ENCODE data around the gene SLC27A4. TPM values are rescaled to one million over a fixed set of nuclear protein-coding genes. Genes with fewer than 3 reads are reported as not detected.

SLC27A4 gene
- total RNA-seq, 4 donors from 2014 or later, result 52.0 to 78.1 (median 63.0) TPM

- no peak for DNase-seq (ENCODE audit: low spot score in 2 of 2)
- WGBS, result 62% methylated on average over 5 of the region's 5 CpGs
- Histone ChIP-seq H3K9me3 (no peaks in the 10 kb centered on the region), H3K4me3 (no peak overlapping the region), H3K27ac (peak overlapping the region; percentile 34), H3K4me1 (peaks cover 29% of the 10 kb centered on the region), H3K27me3 (no peaks in the 10 kb centered on the region), H3K36me3 (peaks cover 18% of the 10 kb centered on the region)
- TF ChIP-seq POLR2AphosphoS5 (IDR thresholded peaks at IDR 0.05), result no peak
- TF ChIP-seq POLR2A (IDR thresholded peaks at IDR 0.05), result no peak
- TF ChIP-seq, protein P1, sequence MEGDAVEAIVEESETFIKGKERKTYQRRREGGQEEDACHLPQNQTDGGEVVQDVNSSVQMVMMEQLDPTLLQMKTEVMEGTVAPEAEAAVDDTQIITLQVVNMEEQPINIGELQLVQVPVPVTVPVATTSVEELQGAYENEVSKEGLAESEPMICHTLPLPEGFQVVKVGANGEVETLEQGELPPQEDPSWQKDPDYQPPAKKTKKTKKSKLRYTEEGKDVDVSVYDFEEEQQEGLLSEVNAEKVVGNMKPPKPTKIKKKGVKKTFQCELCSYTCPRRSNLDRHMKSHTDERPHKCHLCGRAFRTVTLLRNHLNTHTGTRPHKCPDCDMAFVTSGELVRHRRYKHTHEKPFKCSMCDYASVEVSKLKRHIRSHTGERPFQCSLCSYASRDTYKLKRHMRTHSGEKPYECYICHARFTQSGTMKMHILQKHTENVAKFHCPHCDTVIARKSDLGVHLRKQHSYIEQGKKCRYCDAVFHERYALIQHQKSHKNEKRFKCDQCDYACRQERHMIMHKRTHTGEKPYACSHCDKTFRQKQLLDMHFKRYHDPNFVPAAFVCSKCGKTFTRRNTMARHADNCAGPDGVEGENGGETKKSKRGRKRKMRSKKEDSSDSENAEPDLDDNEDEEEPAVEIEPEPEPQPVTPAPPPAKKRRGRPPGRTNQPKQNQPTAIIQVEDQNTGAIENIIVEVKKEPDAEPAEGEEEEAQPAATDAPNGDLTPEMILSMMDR (IDR thresholded peaks at IDR 0.05), result no peak
- TF ChIP-seq EP300 (IDR thresholded peaks at IDR 0.05), result no peak
These were observed 35.4 kb upstream of the SLC27A4 start for GRCh38 chr9:128304971-128305288.

DNA sequence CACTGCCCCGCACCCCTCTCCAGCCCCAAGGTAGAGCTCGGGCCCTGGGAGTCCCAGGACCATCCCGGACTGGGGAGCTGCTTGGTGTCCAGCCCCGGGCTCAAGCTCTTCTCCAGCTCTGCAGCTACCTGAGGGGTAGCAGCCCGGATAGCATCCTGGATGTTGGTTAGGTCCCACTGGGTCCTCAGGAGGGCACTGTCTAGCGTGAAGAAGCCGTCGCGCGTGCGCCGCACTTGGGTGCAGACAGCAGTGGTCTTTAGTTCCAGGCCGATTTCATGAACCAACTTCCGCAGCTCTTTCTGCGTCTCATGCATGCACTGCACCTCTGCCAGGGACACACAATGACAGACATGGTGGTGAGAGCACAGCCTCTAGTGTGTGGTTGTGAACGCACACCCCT lies 30.8 kb upstream of the SLC27A4 start:
- 93% methylated on average over 15 of the region's 16 CpGs for WGBS
- no peak overlapping the region for H3K27ac ChIP-seq
- H3K4me1 ChIP-seq, result peaks cover 20% of the 10 kb centered on the region
- no peak for DNase-seq (ENCODE audit: low spot score in 2 of 2)
- H3K9me3 ChIP-seq, result no peaks in the 10 kb centered on the region
- no peak overlapping the region for H3K4me3 ChIP-seq
- no peaks in the 10 kb centered on the region for H3K27me3 ChIP-seq
- H3K36me3 ChIP-seq, result peaks cover 52% of the 10 kb centered on the region
- no peak for TF ChIP-seq POLR2A (IDR thresholded peaks at IDR 0.05)
- TF ChIP-seq, protein P1 (IDR thresholded peaks at IDR 0.05), result no peak
- no peak for TF ChIP-seq POLR2AphosphoS5 (IDR thresholded peaks at IDR 0.05)
- TF ChIP-seq EP300 (IDR thresholded peaks at IDR 0.05), result no peak

GRCh38 chr9:128310461-128310860 lies 29.9 kb upstream of the SLC27A4 start:
- H3K4me1 ChIP-seq, result peaks cover 17% of the 10 kb centered on the region
- H3K4me3 ChIP-seq, result no peak overlapping the region
- TF ChIP-seq, protein P1 (IDR thresholded peaks at IDR 0.05), result no peak
- TF ChIP-seq POLR2AphosphoS5 (IDR thresholded peaks at IDR 0.05), result no peak
- no peak for TF ChIP-seq POLR2A (IDR thresholded peaks at IDR 0.05)
- no peak for TF ChIP-seq EP300 (IDR thresholded peaks at IDR 0.05)
- no peaks in the 10 kb centered on the region for H3K9me3 ChIP-seq
- H3K27me3 ChIP-seq, result no peaks in the 10 kb centered on the region
- peaks cover 61% of the 10 kb centered on the region for H3K36me3 ChIP-seq
- WGBS, result 76% methylated on average over 8 of the region's 10 CpGs
- no peak for DNase-seq (ENCODE audit: low spot score in 2 of 2)
- no peak overlapping the region for H3K27ac ChIP-seq

DNA sequence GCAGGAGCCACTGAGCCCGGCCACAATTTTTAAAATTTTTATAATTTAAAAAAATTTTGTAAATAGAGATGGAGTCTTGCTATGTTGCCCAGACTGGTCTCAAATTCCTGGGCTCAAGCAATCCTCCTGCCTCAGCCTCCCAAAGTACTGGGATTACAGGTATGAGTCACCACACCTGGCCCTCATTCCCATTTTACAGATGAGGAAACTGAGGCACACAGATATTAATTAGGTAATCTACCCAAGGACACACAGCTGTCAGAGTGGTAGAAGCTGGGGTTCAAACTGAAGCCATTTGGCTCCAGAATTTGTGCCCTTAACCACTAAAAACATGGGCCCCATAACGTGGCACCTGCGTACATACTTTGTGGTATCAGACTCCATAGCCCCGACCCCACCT lies 25.6 kb upstream of the SLC27A4 start:
- Histone ChIP-seq H3K4me3 (no peak overlapping the region), H3K27me3 (no peaks in the 10 kb centered on the region), H3K27ac (no peak overlapping the region), H3K9me3 (no peaks in the 10 kb centered on the region), H3K36me3 (peaks cover 84% of the 10 kb centered on the region), H3K4me1 (no peaks in the 10 kb centered on the region)
- TF ChIP-seq EP300 (IDR thresholded peaks at IDR 0.05) (no peak), POLR2A (IDR thresholded peaks at IDR 0.05) (no peak), POLR2AphosphoS5 (IDR thresholded peaks at IDR 0.05) (no peak)
- TF ChIP-seq, protein P1 (IDR thresholded peaks at IDR 0.05), result no peak
- WGBS, result 95% methylated on average over 4 of the region's 4 CpGs
- DNase-seq (ENCODE audit: low spot score in 2 of 2), result no peak

DNA sequence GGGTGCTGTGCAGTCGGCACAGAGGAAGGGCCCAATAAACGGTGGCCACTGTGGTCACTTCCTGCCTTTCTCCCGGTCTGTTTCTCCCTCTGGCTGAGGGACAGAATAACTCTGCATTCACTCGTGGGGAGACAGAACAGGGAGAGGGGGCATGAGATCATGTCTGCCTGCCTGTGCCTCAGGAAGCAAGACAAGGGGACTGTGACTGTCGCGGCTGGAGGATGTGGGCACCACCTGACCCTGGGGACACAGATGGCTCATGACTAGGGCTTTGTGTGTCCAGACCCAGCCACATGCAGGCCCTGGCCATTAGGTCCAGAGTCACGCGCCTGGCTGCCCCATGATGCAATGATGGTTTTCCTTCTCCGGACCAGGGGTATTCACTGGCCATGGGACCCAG lies 23.9 kb upstream of the SLC27A4 start:
- no peaks in the 10 kb centered on the region for H3K9me3 ChIP-seq
- no peak overlapping the region for H3K27ac ChIP-seq
- TF ChIP-seq, protein P1 (IDR thresholded peaks at IDR 0.05), result no peak
- TF ChIP-seq EP300 (IDR thresholded peaks at IDR 0.05) (no peak), POLR2A (IDR thresholded peaks at IDR 0.05) (no peak), POLR2AphosphoS5 (IDR thresholded peaks at IDR 0.05) (no peak)
- no peak overlapping the region for H3K4me3 ChIP-seq
- 70% methylated on average over 5 of the region's 9 CpGs for WGBS
- H3K36me3 ChIP-seq, result peaks cover 72% of the 10 kb centered on the region
- no peak for DNase-seq (ENCODE audit: low spot score in 2 of 2)
- peaks cover 5% of the 10 kb centered on the region for H3K4me1 ChIP-seq
- H3K27me3 ChIP-seq, result no peaks in the 10 kb centered on the region
